ENCODE measurements around the gene FHIT.

Gene FHIT

GRCh38 chr3:60073228-60073627, 1178.0 kb downstream of the FHIT start:
- DNase-seq: no peak

GRCh38 chr3:60070366-60070765, 1180.9 kb downstream of the FHIT start:
- DNase-seq: no peak

GRCh38 chr3:60065227-60065868, 1185.9 kb downstream of the FHIT start:
- no peak for DNase-seq

GRCh38 chr3:60064210-60065178, 1186.8 kb downstream of the FHIT start:
- no peak for DNase-seq

GRCh38 chr3:60056404-60056803, 1194.8 kb downstream of the FHIT start:
- no peak for DNase-seq

- DNase-seq: no peak
Measured at GRCh38 chr3:60055765-60056164, 1195.5 kb downstream of the FHIT start.

- DNase-seq: no peak
Measured at GRCh38 chr3:60053526-60054265, 1197.6 kb downstream of the FHIT start.

- DNase-seq: no peak
Measured at GRCh38 chr3:60048447-60048848, 1202.8 kb downstream of the FHIT start.

GRCh38 chr3:60047426-60048200, 1203.6 kb downstream of the FHIT start:
- DNase-seq: no peak

- DNase-seq: no peak
Measured at GRCh38 chr3:60046210-60046609, 1205.0 kb downstream of the FHIT start.

- no peak for DNase-seq
Measured at GRCh38 chr3:60045686-60046085, 1205.6 kb downstream of the FHIT start.

GRCh38 chr3:60036803-60037202, 1214.4 kb downstream of the FHIT start:
- DNase-seq: no peak

GRCh38 chr3:60033901-60034453, 1217.3 kb downstream of the FHIT start:
- no peak for DNase-seq

GRCh38 chr3:60030982-60031381, 1220.3 kb downstream of the FHIT start:
- no peak for DNase-seq

GRCh38 chr3:60028233-60028632, 1223.0 kb downstream of the FHIT start:
- DNase-seq: no peak

GRCh38 chr3:60027335-60027734, 1223.9 kb downstream of the FHIT start:
- DNase-seq: no peak

GRCh38 chr3:60025096-60026050, 1225.9 kb downstream of the FHIT start:
- DNase-seq: no peak

GRCh38 chr3:60024400-60024799, 1226.9 kb downstream of the FHIT start:
- DNase-seq: no peak

GRCh38 chr3:60023189-60023588, 1228.1 kb downstream of the FHIT start:
- DNase-seq: no peak

- DNase-seq: no peak
Measured at GRCh38 chr3:60017631-60018030, 1233.6 kb downstream of the FHIT start.
